Epithelial cell of esophagus (primary cell): ENCODE results near the gene MACROD1.
A peak's percentile ranks its signal among the peaks of the same experiment; 100 is the strongest.

ENCODE experiments used
- DNase-seq: peaks from one replicate; pipeline ENCODE4 v3.0.0; 2010; ENCODE audit warnings: low read depth
- H3K4me3 ChIP-seq: 2 replicates; pipeline ENCODE4 v1.5.1; 2011; ENCODE audit warnings: mild to moderate bottlenecking, low read length, control low read depth
- TF ChIP-seq, protein P1 (sequence below): IDR thresholded peaks from 2 replicates; pipeline ENCODE4 v1.5.1; 2011; ENCODE audit warnings: low read depth, mild to moderate bottlenecking, low read length, control low read depth, inconsistent platforms; ENCODE audit not compliant: insufficient read depth; ENCODE audit errors: missing control alignments

MACROD1 gene

DNA sequence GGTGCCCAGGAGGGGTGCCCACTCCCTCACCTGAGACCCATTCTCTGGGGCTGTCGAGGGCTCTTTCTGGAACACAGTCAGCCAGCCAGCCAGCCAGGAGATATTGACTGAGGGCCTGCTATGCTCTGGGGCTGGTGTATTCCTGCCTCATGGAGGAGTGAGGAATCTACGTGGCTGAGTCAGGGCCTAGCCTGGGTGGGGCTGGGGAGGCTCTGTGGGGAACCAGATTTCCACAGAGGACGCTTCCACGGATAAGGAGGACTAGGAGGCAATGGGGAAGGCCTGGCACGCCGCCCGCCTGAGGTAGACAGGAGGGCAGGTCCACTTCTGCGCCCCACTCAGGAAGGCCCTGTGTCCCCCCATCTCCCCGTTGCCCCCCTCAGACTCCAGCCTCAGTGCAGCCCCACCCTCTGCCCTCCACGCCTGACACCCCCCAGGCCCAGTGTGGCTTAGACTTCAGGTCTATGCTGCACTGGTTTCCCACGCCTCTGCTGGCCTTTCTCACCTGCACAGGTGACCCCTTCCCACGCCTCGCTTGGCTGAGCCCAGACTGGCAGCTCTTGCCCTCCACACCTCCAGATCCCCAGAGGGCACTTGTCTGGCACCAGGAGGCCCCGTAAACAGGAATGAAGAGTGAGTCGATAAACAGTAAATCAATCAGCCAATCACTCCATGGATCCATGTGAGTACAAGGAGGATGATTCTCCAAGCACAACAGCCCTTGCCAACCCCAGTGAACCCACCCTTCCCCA, 37.5 kb downstream of the MACROD1 start:
- TF ChIP-seq, protein P1, sequence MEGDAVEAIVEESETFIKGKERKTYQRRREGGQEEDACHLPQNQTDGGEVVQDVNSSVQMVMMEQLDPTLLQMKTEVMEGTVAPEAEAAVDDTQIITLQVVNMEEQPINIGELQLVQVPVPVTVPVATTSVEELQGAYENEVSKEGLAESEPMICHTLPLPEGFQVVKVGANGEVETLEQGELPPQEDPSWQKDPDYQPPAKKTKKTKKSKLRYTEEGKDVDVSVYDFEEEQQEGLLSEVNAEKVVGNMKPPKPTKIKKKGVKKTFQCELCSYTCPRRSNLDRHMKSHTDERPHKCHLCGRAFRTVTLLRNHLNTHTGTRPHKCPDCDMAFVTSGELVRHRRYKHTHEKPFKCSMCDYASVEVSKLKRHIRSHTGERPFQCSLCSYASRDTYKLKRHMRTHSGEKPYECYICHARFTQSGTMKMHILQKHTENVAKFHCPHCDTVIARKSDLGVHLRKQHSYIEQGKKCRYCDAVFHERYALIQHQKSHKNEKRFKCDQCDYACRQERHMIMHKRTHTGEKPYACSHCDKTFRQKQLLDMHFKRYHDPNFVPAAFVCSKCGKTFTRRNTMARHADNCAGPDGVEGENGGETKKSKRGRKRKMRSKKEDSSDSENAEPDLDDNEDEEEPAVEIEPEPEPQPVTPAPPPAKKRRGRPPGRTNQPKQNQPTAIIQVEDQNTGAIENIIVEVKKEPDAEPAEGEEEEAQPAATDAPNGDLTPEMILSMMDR: no peak
- no peak for DNase-seq
- no peak overlapping the region for H3K4me3 ChIP-seq

DNA sequence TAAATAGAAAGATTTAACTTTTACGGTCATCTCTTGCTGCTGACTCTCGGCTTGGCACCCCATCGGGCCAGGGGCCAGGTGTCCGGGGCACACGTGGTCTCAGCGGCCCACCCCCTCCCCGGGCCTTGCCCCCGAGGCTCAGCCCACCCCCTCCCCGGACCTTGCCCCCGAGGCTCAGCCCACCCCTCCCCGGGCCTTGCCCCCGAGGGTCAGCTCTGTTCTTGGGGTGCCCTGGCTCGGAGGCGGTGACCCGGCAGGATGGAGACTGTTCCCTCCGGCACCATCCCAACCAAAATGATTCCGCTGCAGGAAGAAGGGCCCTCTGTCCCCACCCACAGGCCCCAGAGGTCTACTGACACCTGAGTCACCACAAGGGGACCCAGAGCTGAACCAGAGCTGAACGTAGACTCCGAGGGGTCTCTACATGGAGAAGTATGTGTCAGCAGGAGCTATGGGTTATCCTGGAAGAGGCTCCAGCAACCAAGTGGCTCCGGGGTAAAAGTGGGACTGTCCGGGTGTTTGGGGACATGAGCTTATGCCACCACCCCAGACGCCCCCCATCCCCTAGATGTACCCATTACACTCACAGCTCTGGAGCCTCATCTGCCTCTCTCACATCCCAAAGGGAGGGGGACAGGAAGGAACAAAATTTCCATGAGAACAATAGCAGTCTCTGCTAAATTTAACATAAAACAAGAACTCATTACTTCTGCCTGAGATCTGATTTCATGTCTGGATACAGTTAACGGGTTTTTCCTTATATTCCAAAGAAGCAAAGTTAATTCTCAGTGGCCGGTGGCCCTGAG, 38.4 kb downstream of the MACROD1 start:
- TF ChIP-seq, protein P1: no peak
- no peak overlapping the region for H3K4me3 ChIP-seq
- DNase-seq: no peak

- TF ChIP-seq, protein P1: no peak
- DNase-seq: no peak
- H3K4me3 ChIP-seq: no peak overlapping the region
Observed at GRCh38 chr11:64126796-64127195, 39.1 kb downstream of the MACROD1 start.

GRCh38 chr11:64126371-64126770, 39.5 kb downstream of the MACROD1 start:
- TF ChIP-seq, protein P1: no peak
- no peak overlapping the region for H3K4me3 ChIP-seq
- DNase-seq: no peak

- no peak overlapping the region for H3K4me3 ChIP-seq
- TF ChIP-seq, protein P1: no peak
- no peak for DNase-seq
Observed at GRCh38 chr11:64125676-64126075, 40.2 kb downstream of the MACROD1 start.

- peak; percentile 48 for DNase-seq
- H3K4me3 ChIP-seq: no peak overlapping the region
- TF ChIP-seq, protein P1: no peak
Observed at GRCh38 chr11:64124147-64124546, 41.8 kb downstream of the MACROD1 start.
